DMS 273 (cell line): Measurements from ENCODE around the gene SMO.

Experiments
- DNase-seq: peaks from one replicate; lab custom pipeline; 2025; ENCODE audit not compliant: unreplicated experiment; lab: John Stamatoyannopoulos, UW

SMO gene

DNA sequence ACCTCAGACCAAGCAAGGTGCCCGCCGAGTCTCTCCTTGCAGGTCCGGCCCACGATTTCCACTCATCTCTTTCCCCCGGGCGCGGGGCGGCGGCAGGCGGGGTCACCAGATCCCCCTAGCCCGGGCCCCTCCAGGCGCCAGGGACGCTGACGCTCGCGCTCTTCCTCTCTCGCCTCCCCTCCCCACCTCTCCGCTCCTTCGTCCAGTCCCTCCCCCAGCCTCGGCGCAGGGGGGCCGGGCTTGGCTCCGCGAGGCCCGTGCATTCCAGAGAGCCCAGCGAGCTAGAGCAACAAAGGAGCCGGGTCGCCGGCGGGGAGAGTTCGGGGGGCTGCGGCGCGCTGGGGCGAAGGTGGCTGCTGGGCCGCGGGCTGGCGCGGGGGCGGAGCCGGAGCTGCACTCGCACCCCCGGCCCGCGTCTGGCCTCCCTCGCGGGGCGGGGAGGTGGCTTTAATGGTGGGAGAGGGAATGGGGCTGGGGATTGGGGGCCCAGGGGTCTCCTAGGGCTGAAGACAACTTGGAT is at the start of gene SMO:
Gene SMO (plus strand): TSS at position 262 of the 520 bp plus-strand sequence. CDS start 519 bp downstream, outside the sequence.
- peak; percentile 82 for DNase-seq

DNA sequence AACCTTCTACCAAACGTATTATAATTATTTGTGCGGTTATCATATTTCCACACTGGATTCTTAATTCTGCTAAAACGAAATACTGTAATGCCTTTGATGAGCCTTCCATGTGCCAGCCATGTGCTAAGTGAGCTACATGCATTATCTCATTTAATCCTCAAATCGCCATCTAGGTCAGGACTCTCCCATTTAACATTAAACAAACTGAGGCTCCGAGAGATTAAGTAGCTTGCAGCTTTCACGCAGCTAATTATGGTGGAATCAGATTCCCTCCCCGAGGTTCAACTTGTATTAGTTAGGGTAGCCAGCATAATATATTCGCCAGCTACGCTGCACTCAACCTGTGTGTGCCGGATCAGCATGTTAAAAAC is 44.7 kb upstream of the SMO start:
- no peak for DNase-seq

GRCh38 chr7:129144095-129144833 is 44.2 kb upstream of the SMO start, which contains the start of gene TSPAN33:
Gene TSPAN33, plus strand, starts transcription at chr7:129144707. Its CDS starts 274 bp downstream, at chr7:129144981.
- DNase-seq = peak; percentile 95

DNA sequence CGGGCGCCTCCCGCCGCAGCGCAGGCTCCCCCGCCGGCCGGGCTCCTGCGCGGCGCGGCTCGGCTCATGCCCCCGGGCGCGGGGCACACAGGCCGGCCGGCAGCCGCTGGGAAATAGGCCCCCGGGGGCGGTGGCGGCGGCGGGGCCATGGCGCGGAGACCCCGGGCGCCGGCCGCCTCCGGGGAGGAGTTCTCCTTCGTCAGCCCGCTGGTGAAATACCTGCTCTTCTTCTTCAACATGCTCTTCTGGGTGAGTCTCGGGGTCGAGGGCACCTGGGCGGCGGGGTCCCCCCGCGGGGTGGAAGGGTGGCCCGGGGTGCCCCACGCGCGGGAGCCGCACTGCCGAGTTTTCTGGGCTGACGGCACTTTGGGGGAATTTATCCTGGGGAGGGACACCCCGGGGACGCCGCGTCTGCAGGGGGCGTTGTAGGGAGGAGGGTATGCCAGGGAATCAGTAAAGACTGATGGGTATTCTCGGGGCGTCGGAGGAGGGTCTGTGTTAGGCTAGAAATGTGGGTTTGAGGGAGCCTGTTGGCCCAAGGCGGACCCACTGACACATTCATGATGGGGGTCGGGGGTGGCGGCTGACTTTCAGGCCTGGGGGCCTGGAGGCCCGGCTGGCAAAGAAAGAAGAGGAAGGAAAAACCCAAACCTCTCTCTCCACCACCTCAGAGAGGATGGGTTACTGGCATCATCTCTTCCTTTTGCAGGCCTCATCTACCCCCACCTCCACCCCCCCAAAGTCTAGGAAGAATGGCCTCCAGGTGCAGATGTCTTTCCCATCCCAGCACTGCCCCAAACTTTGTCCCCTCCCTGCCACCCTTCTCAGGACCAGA is 43.4 kb upstream of the SMO start:
- DNase-seq = peak; percentile 55

DNA sequence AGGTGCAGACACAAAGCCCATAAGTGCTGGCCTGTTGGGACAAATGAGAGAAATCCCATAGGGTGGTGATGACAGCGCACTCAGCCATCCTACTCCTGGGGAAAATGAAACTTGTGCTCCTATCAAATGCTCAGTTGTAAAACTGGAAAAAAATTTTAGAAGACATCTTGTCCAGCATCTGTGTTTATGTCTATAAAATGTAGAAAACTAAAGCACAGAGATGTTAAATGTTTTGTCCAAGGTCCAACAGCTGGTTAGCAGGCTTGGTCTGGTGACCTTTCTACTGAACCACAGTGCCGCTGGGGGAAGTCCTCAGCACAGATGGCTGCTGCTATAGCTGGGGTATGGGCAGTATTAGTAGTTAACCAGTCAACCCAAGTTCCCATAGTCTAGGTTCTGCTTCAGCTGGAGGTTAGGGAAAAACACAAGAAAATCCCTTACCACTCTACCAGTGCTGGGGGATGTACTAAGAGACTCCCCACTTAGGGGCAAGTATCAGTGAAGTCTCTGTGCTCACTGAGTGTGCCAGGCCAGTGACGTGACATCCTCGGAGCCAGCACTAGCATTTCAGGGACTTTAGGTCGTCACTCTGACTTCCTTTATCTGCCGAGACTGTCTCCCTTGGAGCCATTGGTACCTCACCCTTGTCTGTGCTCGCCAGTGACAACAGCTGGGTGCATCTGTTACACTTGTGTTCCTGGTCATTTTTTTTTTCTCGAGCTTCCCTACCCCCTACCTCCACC is 42.0 kb upstream of the SMO start:
- no peak for DNase-seq

DNA sequence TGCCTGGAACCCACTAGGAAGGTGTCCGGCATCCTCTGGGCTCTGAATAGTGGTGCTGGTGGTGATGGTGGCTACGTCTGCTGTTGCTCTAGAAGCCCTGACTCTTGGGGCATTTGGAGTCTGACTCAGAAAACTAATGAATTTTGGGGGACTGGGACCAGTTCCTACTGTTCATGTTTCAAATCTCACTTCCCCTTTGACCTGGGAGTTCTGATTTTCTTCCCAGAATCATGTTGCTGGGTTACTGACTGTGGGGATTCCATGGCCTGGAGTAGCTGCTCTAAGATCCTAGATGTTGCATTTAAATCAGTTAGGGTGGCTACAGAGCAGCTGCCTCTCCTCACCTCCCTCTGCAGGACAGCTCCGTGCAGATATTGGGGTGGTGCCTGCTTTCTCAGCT is 40.7 kb upstream of the SMO start:
- no peak for DNase-seq

DNA sequence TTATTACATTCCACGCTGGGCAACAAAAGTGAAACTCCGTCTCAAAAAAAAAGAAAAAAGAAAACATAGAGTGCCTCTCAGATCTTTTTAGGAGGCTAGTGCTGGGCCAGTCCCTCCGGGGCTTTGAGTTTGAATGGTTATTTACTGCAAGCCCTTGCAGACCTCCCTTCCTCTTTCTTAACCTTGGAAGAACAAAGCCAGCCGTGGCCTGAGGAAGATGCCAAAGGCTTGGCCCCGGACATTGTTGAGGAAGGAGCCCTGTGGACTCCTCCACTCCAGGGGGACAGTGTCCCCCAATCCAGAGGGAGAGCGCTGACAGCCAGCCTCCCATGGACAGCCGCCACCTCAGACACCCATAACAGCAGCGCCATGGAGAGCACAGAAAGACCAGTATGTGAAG is 38.9 kb upstream of the SMO start:
- no peak for DNase-seq

DNA sequence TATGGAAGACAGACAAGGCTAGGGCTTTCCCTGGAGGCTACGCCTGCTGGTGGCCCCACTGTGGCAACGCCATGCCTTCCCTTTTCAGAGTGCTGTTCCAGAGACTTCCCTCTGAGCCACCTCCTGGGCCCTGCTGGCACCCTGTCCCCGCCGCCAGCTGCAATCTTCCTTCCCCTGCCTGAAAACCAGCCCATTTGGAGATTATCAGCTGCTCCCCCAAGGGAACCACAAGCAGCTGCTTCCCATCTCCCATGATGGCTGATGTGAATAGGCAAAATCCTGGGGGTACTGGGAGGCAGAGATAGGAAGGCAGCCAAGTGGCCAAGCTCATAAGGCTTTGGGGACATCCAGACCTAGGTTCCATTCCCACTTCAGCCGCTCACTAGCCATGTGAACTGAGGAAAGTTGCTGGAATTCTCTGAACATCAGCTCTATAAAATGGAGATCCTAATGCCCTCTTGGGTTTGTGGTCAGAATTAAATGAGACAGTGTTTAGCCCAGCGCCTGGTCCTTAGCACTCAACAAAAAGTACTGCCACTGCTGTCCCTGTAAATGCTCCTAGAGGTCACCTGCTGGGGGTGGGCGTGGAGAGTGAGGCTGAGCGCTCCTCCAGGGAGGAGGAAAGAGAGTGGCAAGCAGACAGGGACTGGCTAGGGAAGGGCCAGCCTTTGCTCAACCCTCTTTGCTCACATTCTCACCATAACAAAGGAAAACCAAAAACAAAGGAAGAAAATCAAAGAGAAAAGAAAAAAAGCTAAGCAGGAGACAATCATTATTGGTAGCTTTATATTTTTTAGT is 38.0 kb upstream of the SMO start:
- peak; percentile 31 for DNase-seq

DNA sequence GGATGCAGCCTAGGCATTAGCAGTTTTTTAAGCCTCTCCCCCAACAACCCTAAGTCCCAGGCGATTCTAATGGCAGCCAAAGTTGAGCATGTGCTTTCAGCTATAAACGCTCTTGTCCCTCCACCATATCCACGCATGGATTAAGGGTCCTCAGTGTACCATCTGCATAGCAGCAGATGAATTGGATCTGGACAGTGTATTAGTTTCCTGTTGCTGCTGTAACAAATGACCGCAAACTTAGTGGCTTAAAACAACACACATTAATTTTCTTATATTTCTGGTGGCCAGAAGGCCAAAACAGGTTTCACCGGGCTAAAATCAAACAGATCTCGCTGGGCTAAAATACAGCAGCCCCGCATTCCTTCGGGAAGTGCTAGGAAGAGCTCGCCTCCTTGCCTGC is 30.8 kb upstream of the SMO start:
- no peak for DNase-seq

GRCh38 chr7:129159539-129159938 is 28.9 kb upstream of the SMO start:
- DNase-seq = no peak

DNA sequence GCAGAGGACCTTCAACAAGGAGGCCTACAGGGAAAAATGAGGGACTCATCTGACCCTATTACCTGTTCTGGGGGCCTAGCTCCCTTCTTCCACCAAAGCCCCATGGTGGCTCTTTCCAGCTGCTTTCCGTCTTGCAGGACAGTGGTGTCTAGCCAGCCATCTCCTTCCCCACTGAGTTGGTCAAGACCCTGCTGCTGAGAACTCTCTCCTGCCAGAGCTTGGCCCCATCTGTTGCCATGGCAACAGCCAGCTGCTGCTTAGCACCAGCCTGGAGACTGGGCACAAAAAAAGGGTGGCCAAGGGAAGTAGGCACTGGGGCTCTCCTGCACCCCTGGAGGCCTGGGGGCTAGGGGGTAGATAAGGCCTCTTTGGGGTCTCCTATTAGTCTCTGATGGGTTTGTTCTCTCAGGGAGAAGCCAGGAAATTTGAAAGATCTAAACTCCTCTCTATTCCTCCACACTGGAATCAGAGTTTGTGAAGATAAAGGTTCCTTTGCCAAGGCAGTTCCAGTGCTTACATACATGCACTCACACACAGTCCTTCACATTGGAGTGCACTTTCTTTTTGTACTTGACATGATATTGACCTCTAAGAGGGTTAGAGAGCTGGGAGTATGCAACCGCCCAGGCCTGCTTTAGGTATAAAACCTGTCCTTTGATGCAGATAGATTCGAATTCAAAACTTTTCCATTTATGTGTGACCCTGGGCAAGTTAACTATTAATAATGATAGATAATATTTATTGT is 28.1 kb upstream of the SMO start:
- peak; percentile 80 for DNase-seq

DNA sequence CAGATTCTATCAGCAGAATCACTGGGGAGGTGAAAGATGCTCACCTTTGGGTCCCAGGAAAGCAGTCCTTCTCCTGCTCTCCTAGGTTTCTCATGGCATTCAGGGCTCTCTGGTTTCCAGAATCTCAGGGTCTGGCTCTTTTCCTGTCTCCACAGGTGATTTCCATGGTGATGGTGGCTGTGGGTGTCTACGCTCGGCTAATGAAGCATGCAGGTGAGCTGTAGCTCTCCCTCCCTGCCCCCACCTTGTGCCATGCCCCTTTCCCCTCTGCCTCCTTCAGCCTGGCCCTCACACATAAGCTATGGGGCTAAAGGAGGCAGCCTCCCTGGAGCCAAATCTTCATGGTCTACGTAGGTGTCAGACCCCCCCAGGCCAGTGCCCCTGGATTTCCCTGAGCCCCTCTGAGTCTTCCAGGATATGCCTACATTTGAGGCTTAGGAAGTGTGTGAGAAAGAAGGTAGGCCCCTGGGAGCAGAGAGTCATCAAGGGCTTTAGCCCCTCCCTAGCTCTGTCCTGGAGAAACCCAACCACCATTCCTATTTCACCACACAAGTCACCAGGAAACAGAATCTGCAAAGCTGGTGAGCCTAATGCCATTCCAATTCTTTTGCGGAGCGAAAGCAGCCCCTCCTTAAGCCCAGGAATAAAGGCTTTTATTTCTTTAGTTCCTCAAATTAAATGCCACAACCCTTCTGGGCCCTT is 26.8 kb upstream of the SMO start:
- DNase-seq = no peak

DNA sequence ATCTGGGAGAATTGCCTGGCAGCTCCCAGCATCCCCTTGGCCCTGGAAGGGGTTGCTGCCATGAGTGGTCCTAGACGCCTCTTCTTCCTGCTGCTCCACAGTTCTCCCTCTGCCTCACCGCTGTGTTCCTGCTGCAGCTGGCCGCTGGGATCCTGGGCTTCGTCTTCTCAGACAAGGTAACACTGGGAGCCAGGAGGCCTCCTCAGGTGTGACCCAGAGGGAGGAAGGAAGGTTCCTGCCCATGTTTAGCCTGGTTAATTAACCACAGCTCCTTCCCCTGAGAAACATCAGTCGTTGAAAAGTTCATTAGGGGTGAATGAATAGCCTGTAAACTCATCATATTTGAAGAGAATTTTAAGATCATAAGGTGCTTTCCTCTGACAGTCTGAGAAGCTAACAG is 25.7 kb upstream of the SMO start:
- no peak for DNase-seq

DNA sequence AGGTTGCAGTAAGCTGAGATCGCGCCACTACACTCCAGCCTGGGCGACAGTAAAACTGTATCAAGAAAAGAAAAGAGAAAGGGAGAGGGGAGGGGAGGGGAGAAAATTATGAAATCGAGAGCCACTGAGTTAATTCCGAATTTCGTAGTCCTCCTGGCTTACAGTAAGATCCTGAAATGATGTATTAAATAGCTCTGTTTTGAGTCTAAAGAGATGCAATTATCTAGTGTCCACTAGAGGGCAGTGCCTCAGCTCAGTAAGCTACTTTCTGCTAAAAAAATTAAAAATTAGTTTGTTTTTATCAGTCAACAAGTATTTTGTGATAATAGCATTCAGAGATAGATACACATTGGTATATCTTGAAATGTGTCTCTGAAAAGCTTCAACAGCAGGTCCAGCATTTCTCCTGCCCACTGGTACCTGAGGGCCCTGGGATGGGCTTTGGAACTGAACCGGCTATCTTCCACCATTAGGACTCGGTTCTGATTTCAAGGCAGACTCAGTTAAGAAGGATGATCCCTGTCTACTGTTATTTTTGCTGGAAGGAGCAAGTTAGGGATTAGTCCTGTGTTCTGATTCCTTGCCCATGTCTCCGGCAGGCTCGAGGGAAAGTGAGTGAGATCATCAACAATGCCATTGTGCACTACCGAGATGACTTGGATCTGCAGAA is 24.4 kb upstream of the SMO start:
- DNase-seq = peak; percentile 70

GRCh38 chr7:129166745-129167144 is 21.7 kb upstream of the SMO start:
- DNase-seq = no peak

DNA sequence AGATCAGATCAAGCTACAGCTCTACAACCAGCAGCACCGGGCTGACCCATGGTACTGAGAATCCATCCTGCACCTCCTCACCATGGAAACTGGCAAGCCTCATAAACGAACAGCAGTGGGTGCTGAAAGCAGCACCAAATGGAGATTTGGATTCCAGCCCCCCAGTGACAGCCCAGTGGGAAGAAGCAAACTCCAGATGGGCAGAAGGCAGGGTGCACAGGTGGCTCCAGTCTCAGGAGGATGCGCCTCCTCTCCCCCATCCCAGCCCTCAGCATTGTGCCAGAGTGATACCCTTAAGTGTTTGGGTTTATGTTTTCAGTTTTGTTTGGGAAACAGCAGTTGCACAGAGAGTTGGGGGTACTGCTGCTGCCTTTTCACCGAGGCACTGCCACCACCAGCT is 20.6 kb upstream of the SMO start:
- DNase-seq = peak; percentile 80

- DNase-seq = peak; percentile 87
Measured at GRCh38 chr7:129168231-129169021, 20.0 kb upstream of the SMO start.

- peak; percentile 74 for DNase-seq
Measured at GRCh38 chr7:129169171-129169671, 19.2 kb upstream of the SMO start.
